ENCODE measurements around the gene SEC24A.

GRCh38 chr5:134738133-134738962, 89.8 kb downstream of the SEC24A start, which contains the start of gene CAMLG:
- peak; percentile 48 for TF ChIP-seq RAD21 (IDR thresholded peaks at IDR 0.05; ENCODE audit: low read depth)
- TF ChIP-seq REST (IDR thresholded peaks at IDR 0.05; ENCODE audit: low read depth) = no peak
- no peak for TF ChIP-seq CEBPB (IDR thresholded peaks at IDR 0.05)
- TF ChIP-seq, protein P1, sequence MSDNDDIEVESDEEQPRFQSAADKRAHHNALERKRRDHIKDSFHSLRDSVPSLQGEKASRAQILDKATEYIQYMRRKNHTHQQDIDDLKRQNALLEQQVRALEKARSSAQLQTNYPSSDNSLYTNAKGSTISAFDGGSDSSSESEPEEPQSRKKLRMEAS (IDR thresholded peaks at IDR 0.05) = peak; percentile 94
- TF ChIP-seq CREB1 (IDR thresholded peaks at IDR 0.05; ENCODE audit: low read depth) = peak; percentile 92
- TF ChIP-seq TCF12 (IDR thresholded peaks at IDR 0.05; ENCODE audit: low read depth) = no peak
- TF ChIP-seq YY1 (IDR thresholded peaks at IDR 0.05; ENCODE audit: low read depth) = peak; percentile 100
- TF ChIP-seq FOXM1 (IDR thresholded peaks at IDR 0.05; ENCODE audit: borderline replicate concordance, low read depth) = no peak
- no peak for TF ChIP-seq EP300 (IDR thresholded peaks at IDR 0.05; ENCODE audit: borderline replicate concordance)
- no peak for TF ChIP-seq TEAD4 (IDR thresholded peaks at IDR 0.05)
- TF ChIP-seq ZBTB7A (IDR thresholded peaks at IDR 0.05; ENCODE audit: low read depth) = peak; percentile 83
